Measurements from ENCODE around the gene TUBB2A. TPM values are rescaled to one million over a fixed set of nuclear protein-coding genes. Genes with fewer than 3 reads are reported as not detected.
"Not testable (repeated sequence)": the region's sequence is repeated elsewhere in the genome, so short reads cannot be mapped to it uniquely, and the experiment has no call there.

The TUBB2A gene
- total RNA-seq, 4 donors from 2014 or later = 16.3 to 72.5 (median 34.5) TPM

DNA sequence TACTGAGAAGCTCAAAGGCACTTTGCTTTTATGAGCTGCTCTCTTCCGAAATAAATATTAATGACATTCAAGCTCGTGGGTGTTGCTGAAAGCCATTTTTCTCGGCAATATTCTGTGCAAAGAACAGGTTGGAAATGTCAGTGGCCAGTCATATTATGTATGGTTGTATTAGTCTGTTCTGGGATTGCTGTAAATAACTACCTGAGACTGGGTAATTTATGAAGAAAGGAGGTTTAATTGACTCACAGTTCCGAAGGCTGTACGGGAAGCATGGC lies 38.0 kb upstream of the TUBB2A start:
- TF ChIP-seq, protein P1, sequence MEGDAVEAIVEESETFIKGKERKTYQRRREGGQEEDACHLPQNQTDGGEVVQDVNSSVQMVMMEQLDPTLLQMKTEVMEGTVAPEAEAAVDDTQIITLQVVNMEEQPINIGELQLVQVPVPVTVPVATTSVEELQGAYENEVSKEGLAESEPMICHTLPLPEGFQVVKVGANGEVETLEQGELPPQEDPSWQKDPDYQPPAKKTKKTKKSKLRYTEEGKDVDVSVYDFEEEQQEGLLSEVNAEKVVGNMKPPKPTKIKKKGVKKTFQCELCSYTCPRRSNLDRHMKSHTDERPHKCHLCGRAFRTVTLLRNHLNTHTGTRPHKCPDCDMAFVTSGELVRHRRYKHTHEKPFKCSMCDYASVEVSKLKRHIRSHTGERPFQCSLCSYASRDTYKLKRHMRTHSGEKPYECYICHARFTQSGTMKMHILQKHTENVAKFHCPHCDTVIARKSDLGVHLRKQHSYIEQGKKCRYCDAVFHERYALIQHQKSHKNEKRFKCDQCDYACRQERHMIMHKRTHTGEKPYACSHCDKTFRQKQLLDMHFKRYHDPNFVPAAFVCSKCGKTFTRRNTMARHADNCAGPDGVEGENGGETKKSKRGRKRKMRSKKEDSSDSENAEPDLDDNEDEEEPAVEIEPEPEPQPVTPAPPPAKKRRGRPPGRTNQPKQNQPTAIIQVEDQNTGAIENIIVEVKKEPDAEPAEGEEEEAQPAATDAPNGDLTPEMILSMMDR (IDR thresholded peaks at IDR 0.05) = no peak
- no peak for TF ChIP-seq POLR2A (IDR thresholded peaks at IDR 0.05)
- intact Hi-C loops (cut with DNase I) = no loop called here
- Histone ChIP-seq H3K4me1 (no peaks in the 10 kb centered on the region), H3K4me3 (replicated peaks in 1 of 3) (no peak overlapping the region), H3K27me3 (no peaks in the 10 kb centered on the region), H3K27ac (no peak overlapping the region), H3K36me3 (no peaks in the 10 kb centered on the region), H3K9me3 (no peaks in the 10 kb centered on the region)
- 77 to 86% methylated on average over 5 of the region's 5 CpGs for WGBS, 2 donors
- no peak for DNase-seq

DNA sequence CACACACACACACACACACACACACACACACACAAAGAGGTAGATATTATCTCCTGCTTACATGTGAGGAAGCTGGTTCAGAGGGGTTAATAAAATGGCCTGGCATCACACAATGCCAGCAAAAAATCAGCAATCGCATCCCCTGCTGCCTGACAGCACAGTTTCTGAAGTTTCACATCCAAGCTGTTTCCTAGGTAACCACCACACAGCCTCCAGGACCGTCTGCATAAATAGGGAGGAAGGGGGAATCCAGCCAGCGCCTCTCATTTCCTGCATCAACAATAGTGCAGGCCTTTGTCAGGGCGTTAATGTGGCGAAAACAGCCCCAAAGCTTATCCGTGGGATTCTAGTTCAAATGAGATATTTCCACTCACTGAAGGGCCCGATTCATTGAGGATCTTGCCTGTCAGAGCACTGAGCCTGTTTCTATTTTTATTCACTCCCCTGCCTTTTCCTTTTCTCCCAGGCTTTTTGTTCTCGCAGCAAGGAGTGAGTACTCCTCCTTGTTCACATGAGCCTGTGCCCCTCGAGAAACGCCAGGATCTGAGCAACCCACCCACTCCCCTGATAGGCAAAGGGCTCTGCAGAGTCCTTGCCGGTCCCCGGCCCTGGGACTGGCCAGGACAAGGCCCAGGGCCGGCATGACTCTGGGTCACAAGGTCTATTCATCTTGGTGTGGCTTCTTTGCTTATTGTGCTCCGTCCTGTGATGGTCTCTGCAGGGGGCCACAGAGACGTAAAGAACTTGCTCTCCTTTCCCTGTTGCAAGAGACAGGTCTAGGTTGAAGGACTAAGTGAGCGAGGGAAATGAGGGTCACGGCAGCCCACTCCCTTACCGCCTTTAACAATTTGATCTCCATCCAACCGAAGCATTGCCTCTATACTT lies 37.4 kb upstream of the TUBB2A start:
- no peaks in the 10 kb centered on the region for H3K36me3 ChIP-seq
- DNase-seq = no peak
- intact Hi-C loops (cut with DNase I) = no loop called here
- H3K9me3 ChIP-seq = no peaks in the 10 kb centered on the region
- H3K4me1 ChIP-seq = no peaks in the 10 kb centered on the region
- no peak overlapping the region for H3K27ac ChIP-seq
- WGBS, 2 donors = 67 to 68% methylated on average over 19 of the region's 19 CpGs
- H3K27me3 ChIP-seq = no peaks in the 10 kb centered on the region
- TF ChIP-seq POLR2A (IDR thresholded peaks at IDR 0.05) = no peak
- TF ChIP-seq, protein P1 (IDR thresholded peaks at IDR 0.05) = no peak
- no peak overlapping the region for H3K4me3 ChIP-seq (replicated peaks in 1 of 3)

DNA sequence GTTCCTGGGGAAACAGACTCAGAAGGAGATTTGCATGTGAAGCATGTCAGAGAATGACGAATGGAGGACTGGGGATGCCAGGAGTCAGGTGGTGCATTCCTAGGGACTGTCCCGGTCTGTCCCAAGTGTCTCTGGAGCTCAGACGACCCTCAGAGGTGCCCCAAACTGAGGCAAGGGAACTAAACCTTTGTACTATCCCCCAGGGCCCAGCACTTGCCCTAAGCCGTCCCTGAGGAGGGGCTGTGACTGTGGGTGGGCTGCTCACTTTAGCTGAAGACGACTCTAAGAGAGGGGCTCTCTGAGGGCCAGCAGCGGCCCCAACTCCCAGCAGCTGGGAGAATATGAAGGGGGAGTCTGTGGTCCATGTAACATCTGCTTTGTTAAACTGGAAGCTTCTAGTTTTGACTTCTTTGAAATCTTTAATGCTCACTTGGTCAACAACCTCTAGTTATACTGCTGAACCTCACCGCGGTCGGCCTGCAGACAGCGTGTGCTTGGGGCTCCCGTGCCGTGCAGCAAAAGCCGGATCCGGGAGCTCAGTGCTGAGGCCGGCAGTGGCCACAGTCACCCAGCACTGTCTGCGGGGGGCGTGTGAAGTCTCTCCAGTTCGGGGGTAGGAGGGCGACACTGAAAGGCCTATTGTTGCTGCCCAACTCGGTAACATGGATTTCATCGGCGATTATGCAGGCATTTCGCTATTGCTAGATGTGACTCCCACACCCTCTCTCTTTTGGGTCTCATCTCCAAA lies 35.9 kb upstream of the TUBB2A start:
- 82 to 84% methylated on average over 14 to 23 of the region's 23 CpGs for WGBS, 2 donors
- no peak overlapping the region for H3K27ac ChIP-seq

DNA sequence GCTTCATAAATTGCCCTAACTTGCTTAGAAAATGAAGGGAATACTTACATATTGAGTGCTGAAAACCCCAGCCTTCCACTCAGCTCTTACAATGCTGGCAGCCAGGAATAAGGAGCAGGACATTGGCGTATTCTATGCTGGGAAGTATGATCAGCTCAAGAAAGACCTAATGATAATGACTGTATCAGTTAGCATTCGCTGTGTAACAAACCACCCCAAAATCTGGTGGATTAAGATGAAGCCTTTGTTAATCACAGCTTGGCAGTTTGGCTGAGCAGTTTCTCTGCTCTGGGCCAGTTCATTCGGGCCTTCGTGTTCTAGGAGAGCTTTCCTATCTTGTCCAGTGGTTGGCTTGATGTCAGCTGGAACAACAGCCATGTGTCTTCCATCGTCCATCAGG lies 33.4 kb upstream of the TUBB2A start:
- Histone ChIP-seq H3K27me3 (no peaks in the 10 kb centered on the region), H3K4me3 (replicated peaks in 1 of 3) (no peak overlapping the region), H3K9me3 (no peaks in the 10 kb centered on the region), H3K27ac (no peak overlapping the region), H3K36me3 (no peaks in the 10 kb centered on the region), H3K4me1 (no peaks in the 10 kb centered on the region)
- intact Hi-C loops (cut with DNase I) = no loop called here
- TF ChIP-seq POLR2A (IDR thresholded peaks at IDR 0.05) = no peak
- TF ChIP-seq, protein P1 (IDR thresholded peaks at IDR 0.05) = no peak
- no peak for DNase-seq
- 95% methylated on average over 5 of the region's 5 CpGs for WGBS, 2 donors

More for the DNA sequence above, 35.9 kb upstream of the TUBB2A start:
- no peak for DNase-seq
- TF ChIP-seq POLR2A (IDR thresholded peaks at IDR 0.05) = no peak
- TF ChIP-seq, protein P1 (IDR thresholded peaks at IDR 0.05) = no peak
- no peaks in the 10 kb centered on the region for H3K9me3 ChIP-seq
- H3K4me3 ChIP-seq (replicated peaks in 1 of 3) = no peak overlapping the region
- H3K4me1 ChIP-seq = no peaks in the 10 kb centered on the region
- no peaks in the 10 kb centered on the region for H3K36me3 ChIP-seq
- no peaks in the 10 kb centered on the region for H3K27me3 ChIP-seq
- intact Hi-C loops (cut with DNase I) = no loop called here

DNA sequence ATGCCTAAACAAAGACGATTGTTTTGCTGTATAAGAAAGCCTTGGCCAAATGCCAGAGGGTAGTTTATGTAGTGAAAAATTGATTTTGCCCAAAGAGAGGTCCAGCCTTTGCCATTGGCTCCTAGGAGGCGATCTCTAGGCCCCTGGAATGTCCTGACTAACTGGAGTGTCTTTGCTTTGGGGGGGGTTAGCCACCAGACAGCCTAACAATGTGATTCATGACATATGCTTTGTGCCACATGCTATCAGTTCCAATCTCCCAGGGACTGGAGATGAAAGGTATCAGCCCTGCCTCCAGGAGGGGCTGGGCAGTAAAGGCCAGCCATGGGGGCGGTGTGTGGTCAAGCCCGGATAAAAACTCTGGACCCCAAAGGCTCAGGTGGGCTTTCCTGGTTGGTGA lies 32.7 kb upstream of the TUBB2A start:
- Histone ChIP-seq H3K36me3 (no peaks in the 10 kb centered on the region), H3K27me3 (no peaks in the 10 kb centered on the region), H3K27ac (no peak overlapping the region), H3K4me3 (replicated peaks in 1 of 3) (no peak overlapping the region), H3K4me1 (no peaks in the 10 kb centered on the region), H3K9me3 (no peaks in the 10 kb centered on the region)
- no peak for DNase-seq
- WGBS, 2 donors = 87 to 88% methylated on average over 3 to 4 of the region's 4 CpGs
- intact Hi-C loops (cut with DNase I) = no loop called here
- TF ChIP-seq, protein P1 (IDR thresholded peaks at IDR 0.05) = no peak
- TF ChIP-seq POLR2A (IDR thresholded peaks at IDR 0.05) = no peak

DNA sequence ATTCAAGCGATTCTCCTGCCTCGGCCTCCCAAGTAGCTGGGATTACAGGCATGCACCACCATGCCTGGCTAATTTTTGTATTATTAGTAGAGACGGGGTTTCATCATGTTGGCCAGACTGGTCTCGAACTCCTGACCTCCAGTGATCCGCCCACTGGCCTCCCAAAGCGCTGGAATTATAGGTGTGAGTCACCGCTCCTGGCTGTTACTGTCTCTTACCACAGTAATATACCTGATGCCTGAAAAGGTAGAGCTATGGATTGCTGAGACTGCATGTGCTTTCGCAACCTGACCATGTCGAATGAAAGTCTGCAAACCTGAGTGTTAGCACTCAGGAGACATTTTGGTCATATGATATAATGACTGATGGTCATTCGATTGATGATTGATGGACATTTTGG lies 31.8 kb upstream of the TUBB2A start:
- H3K36me3 ChIP-seq; H3K9me3 ChIP-seq; H3K27ac ChIP-seq; H3K4me1 ChIP-seq; intact Hi-C loops (cut with DNase I); H3K27me3 ChIP-seq; DNase-seq; H3K4me3 ChIP-seq (replicated peaks in 1 of 3): not testable (repeated sequence)
- WGBS, 2 donors = 95 to 96% methylated on average over 10 of the region's 10 CpGs

Measured in thyroid gland (tissue), 4 donors.